Measurements from ENCODE around the gene EYA3.

GRCh38 chr1:28097100-28097472, 8.7 kb upstream of the EYA3 start:
- TF ChIP-seq CTCF (IDR thresholded peaks at IDR 0.05 in 8 of 11, conservative IDR thresholded peaks at IDR 0.05 in 3 of 11) (no peak), POLR2A (IDR thresholded peaks at IDR 0.05) (no peak)
